GM12864 (cell line): ENCODE measurements around the gene CADM4.
"Not testable (repeated sequence)": the region's sequence is repeated elsewhere in the genome, so short reads cannot be mapped to it uniquely, and the experiment has no call there.

ENCODE experiments used
- DNase-seq: peaks from one replicate; pipeline ENCODE4 v3.0.0-alpha.2; 2011; ENCODE audit warnings: low read depth
- H3K4me3 ChIP-seq: 2 replicates; pipeline ENCODE4 v1.5.1; 2011; ENCODE audit warnings: mild to moderate bottlenecking, low read depth, low read length, control low read depth
- CTCF ChIP-seq: IDR thresholded peaks from 2 replicates; pipeline ENCODE4 v1.5.1; 2011; ENCODE audit warnings: low read depth, mild to moderate bottlenecking, moderate library complexity, low read length, control low read depth, inconsistent platforms; ENCODE audit errors: missing control alignments

The CADM4 gene

GRCh38 chr19:43639519-43640423, at the start of gene CADM4:
Gene CADM4, minus strand, starts transcription at chr19:43639850. Its CDS starts 60 bp downstream, at chr19:43639790.
- H3K4me3 ChIP-seq, result no peak within 1 kb of the TSS; the same call in none of the 2 replicates
- TF ChIP-seq CTCF, result no peak
- DNase-seq, result no peak

GRCh38 chr19:43688059-43688701, 48.5 kb upstream of the CADM4 start:
- no peak for TF ChIP-seq CTCF
- no peak overlapping the region for H3K4me3 ChIP-seq
- DNase-seq, result no peak

- TF ChIP-seq CTCF, result no peak
- H3K4me3 ChIP-seq, result no peak overlapping the region
- no peak for DNase-seq
These were observed 48.0 kb upstream of the CADM4 start for GRCh38 chr19:43687660-43687997.

- no peak overlapping the region for H3K4me3 ChIP-seq
- no peak for TF ChIP-seq CTCF
- no peak for DNase-seq
These were observed 44.7 kb upstream of the CADM4 start for GRCh38 chr19:43684326-43684725.

- TF ChIP-seq CTCF, result no peak
- DNase-seq, result no peak
- no peak overlapping the region for H3K4me3 ChIP-seq
These were observed 44.3 kb upstream of the CADM4 start for GRCh38 chr19:43683905-43684304.

- no peak overlapping the region for H3K4me3 ChIP-seq
- no peak for DNase-seq
- TF ChIP-seq CTCF, result no peak
These were observed 43.4 kb upstream of the CADM4 start for GRCh38 chr19:43682824-43683661.

- H3K4me3 ChIP-seq, DNase-seq: not testable (repeated sequence)
These were observed 42.6 kb upstream of the CADM4 start for GRCh38 chr19:43682269-43682668.
